SK-N-SH (cell line): Measurements from ENCODE around the gene PODXL2.

Experiments
- CTCF ChIP-seq: fragments of 200-600 bp; sonication (generic); IDR thresholded peaks from 2 replicates; pipeline ENCODE4 v1.6.1; 2017; ENCODE audit warnings: antibody characterized with exemption, mild to moderate bottlenecking, moderate library complexity
- JUND ChIP-seq: IDR thresholded peaks from 2 replicates; pipeline ENCODE4 v1.4.0; 2012
- POLR2AphosphoS5 ChIP-seq: IDR thresholded peaks from 2 replicates; pipeline ENCODE4 v1.6.1; 2012; ENCODE audit warnings: low read depth, low read length
- REST ChIP-seq: IDR thresholded peaks from 2 replicates; pipeline ENCODE4 v1.6.1; 2012; ENCODE audit warnings: mild to moderate bottlenecking, low read depth, low read length, moderate library complexity
- SIN3A ChIP-seq: IDR thresholded peaks from 2 replicates; pipeline ENCODE4 v1.6.1; 2012; ENCODE audit warnings: low read depth, mild to moderate bottlenecking, low read length, moderate library complexity, borderline replicate concordance
- TAF1 ChIP-seq: IDR thresholded peaks from 2 replicates; pipeline ENCODE4 v1.6.1; 2012; ENCODE audit warnings: low read depth, mild to moderate bottlenecking, low read length, moderate library complexity, borderline replicate concordance

- TF ChIP-seq SIN3A (peak; percentile 71; the same call in 1 of the 2 replicates), CTCF (peak; percentile 34; the same call in 1 of the 2 replicates), POLR2AphosphoS5 (peak; percentile 69; the same call in 1 of the 2 replicates), TAF1 (peak; percentile 50; the same call in 1 of the 2 replicates), JUND (no peak; the same call in 1 of the 2 replicates), REST (no peak)
Measured at GRCh38 chr3:127590593-127591465, 38.2 kb upstream of the PODXL2 start, which contains the start of gene TPRA1.
